Stimulated activated CD8-positive, alpha-beta memory T cell treated with anti-CD3 and anti-CD28 coated beads, Interleukin-4, amount 100 ng/mL, for 48 hours (primary cell): ENCODE results near the gene TOPAZ1.
"Not testable (repeated sequence)": the region's sequence is repeated elsewhere in the genome, so short reads cannot be mapped to it uniquely, and the experiment has no call there.

Experiments
- DNase-seq: peaks from one replicate; pipeline ENCODE4 v3.0.0-alpha.2; 2020

The TOPAZ1 gene

GRCh38 chr3:44337248-44337785, 95.6 kb downstream of the TOPAZ1 start:
- no peak for DNase-seq

- peak; percentile 98 for DNase-seq
Observed at GRCh38 chr3:44338010-44338827, 96.5 kb downstream of the TOPAZ1 start, which contains the start of gene TCAIM. TCAIM (plus strand) TSS chr3:44338766; CDS start chr3:44354783, 16,017 bp downstream.

GRCh38 chr3:44338828-44339127, 97.1 kb downstream of the TOPAZ1 start:
- no peak for DNase-seq

GRCh38 chr3:44339181-44340057, 97.7 kb downstream of the TOPAZ1 start:
- no peak for DNase-seq

GRCh38 chr3:44340058-44340395, 98.3 kb downstream of the TOPAZ1 start:
- DNase-seq: no peak

- no peak for DNase-seq
Observed at GRCh38 chr3:44342176-44342790, 100.6 kb downstream of the TOPAZ1 start.

GRCh38 chr3:44343421-44343820, 101.7 kb downstream of the TOPAZ1 start:
- no peak for DNase-seq

GRCh38 chr3:44346590-44346989, 104.9 kb downstream of the TOPAZ1 start:
- not testable (repeated sequence) for DNase-seq

GRCh38 chr3:44348993-44349392, 107.3 kb downstream of the TOPAZ1 start:
- DNase-seq: no peak

- no peak for DNase-seq
Observed at GRCh38 chr3:44353355-44353924, 111.8 kb downstream of the TOPAZ1 start.

- no peak for DNase-seq
Observed at GRCh38 chr3:44355362-44356033, 113.8 kb downstream of the TOPAZ1 start.

GRCh38 chr3:44359146-44359751, 117.6 kb downstream of the TOPAZ1 start:
- DNase-seq: no peak

- DNase-seq: no peak
Observed at GRCh38 chr3:44363591-44363990, 121.9 kb downstream of the TOPAZ1 start.

GRCh38 chr3:44365952-44366351, 124.3 kb downstream of the TOPAZ1 start:
- DNase-seq: no peak

GRCh38 chr3:44375450-44375849, 133.8 kb downstream of the TOPAZ1 start:
- no peak for DNase-seq
